Measurements from ENCODE around the gene REP15.

- TF ChIP-seq JUN (IDR thresholded peaks at IDR 0.05; ENCODE audit: low read depth, low read length), result no peak
- TF ChIP-seq SIN3A (conservative IDR thresholded peaks at IDR 0.05 in 1 of 2, IDR thresholded peaks at IDR 0.05 in 1 of 2; ENCODE audit: low read depth in 1 of 2, low read length in 2 of 2), result no peak
- no peak for TF ChIP-seq RNF2 (IDR thresholded peaks at IDR 0.05; ENCODE audit: borderline replicate concordance, low read depth, low read length, missing control alignments, poor library complexity, severe bottlenecking)
- no peak for TF ChIP-seq RFX5 (IDR thresholded peaks at IDR 0.05; ENCODE audit: borderline replicate concordance, low read depth, low read length)
- TF ChIP-seq, protein P1, sequence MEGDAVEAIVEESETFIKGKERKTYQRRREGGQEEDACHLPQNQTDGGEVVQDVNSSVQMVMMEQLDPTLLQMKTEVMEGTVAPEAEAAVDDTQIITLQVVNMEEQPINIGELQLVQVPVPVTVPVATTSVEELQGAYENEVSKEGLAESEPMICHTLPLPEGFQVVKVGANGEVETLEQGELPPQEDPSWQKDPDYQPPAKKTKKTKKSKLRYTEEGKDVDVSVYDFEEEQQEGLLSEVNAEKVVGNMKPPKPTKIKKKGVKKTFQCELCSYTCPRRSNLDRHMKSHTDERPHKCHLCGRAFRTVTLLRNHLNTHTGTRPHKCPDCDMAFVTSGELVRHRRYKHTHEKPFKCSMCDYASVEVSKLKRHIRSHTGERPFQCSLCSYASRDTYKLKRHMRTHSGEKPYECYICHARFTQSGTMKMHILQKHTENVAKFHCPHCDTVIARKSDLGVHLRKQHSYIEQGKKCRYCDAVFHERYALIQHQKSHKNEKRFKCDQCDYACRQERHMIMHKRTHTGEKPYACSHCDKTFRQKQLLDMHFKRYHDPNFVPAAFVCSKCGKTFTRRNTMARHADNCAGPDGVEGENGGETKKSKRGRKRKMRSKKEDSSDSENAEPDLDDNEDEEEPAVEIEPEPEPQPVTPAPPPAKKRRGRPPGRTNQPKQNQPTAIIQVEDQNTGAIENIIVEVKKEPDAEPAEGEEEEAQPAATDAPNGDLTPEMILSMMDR (IDR thresholded peaks at IDR 0.05; ENCODE audit: control extremely low read depth in 1 of 3, insufficient read depth in 1 of 3, low read depth in 1 of 3, low read length in 3 of 3), result no peak
- no peak for TF ChIP-seq NRF1 (IDR thresholded peaks at IDR 0.05; ENCODE audit: low read depth, low read length)
- no peak for TF ChIP-seq CEBPB (IDR thresholded peaks at IDR 0.05; ENCODE audit: low read depth, low read length)
- no peak for TF ChIP-seq EP300 (IDR thresholded peaks at IDR 0.05; ENCODE audit: borderline replicate concordance in 1 of 2, low read depth in 2 of 2, low read length in 2 of 2)
- no peak for TF ChIP-seq USF2 (IDR thresholded peaks at IDR 0.05; ENCODE audit: low read length)
- no peak for TF ChIP-seq EZH2 (IDR thresholded peaks at IDR 0.05; ENCODE audit: low read depth, low read length, severe bottlenecking)
- TF ChIP-seq RAD21 (IDR thresholded peaks at IDR 0.05 in 1 of 2, conservative IDR thresholded peaks at IDR 0.05 in 1 of 2; ENCODE audit: low read depth in 2 of 2, low read length in 2 of 2), result no peak
- no peak for TF ChIP-seq ZNF274 (IDR thresholded peaks at IDR 0.05; ENCODE audit: borderline replicate concordance, extremely low read depth, low read length)
- TF ChIP-seq ATF2 (IDR thresholded peaks at IDR 0.05; ENCODE audit: low read length), result no peak
Observed at GRCh38 chr12:27707216-27707615, 11.0 kb downstream of the REP15 start.
